Memory B cell (primary cell): ENCODE results near the gene KRT6A.
A peak's percentile ranks its signal among the peaks of the same experiment; 100 is the strongest.

Experiments
- ATAC-seq: fragments of 150-1000 bp; cut with Tn5 transposase; 2 replicates; pipeline ENCODE4 v1.10.0; 2021; ENCODE audit warnings: low read depth, mild to moderate bottlenecking, moderate library complexity
- DNase-seq, 2 donors: peaks; one replicate each; pipeline ENCODE4 v3.0.0; 2022; ENCODE audit warnings: low spot score in 2 of 2
- H3K27ac Mint-ChIP-seq: one replicate; pipeline ENCODE4 v1.8.0; 2022; ENCODE audit warnings: mild to moderate bottlenecking, moderate library complexity, mixed read lengths
- H3K27me3 Mint-ChIP-seq: one replicate; pipeline ENCODE4 v1.8.0; 2022; ENCODE audit warnings: mixed read lengths
- H3K36me3 Mint-ChIP-seq: one replicate; pipeline ENCODE4 v1.8.0; 2022; ENCODE audit warnings: mild to moderate bottlenecking, mixed read lengths
- H3K4me1 Mint-ChIP-seq: one replicate; pipeline ENCODE4 v1.8.0; 2022; ENCODE audit warnings: mixed read lengths
- H3K4me3 Mint-ChIP-seq: one replicate; pipeline ENCODE4 v1.8.0; 2022; ENCODE audit warnings: mild to moderate bottlenecking, moderate library complexity, mixed read lengths
- H3K9me3 Mint-ChIP-seq: one replicate; pipeline ENCODE4 v1.8.0; 2022; ENCODE audit warnings: mixed read lengths

KRT6A gene

DNA sequence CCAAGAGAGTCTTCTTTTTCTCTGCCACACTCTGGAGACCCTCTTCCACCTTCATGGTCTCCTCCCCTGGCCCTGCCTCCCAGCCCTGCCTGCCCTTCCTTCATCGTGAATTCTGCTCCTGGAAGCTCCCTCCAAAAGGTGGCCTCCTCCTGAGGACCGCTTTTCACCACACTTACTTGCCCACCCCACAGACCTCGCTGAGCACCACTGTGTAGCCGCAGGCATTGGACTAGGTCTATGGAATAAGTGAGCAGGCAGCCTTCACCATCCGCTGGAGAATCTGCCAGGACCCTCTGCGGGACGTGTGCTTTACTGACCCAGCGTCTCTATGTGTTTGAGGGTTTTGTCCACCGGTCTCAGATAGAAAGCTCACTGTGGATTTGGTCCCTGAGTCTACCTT, 36.8 kb upstream of the KRT6A start:
- Mint-ChIP-seq H3K27me3 (peaks cover 5% of the 10 kb centered on the region), H3K4me3 (no peak overlapping the region), H3K9me3 (no peaks in the 10 kb centered on the region), H3K4me1 (peaks cover 9% of the 10 kb centered on the region), H3K27ac (no peak overlapping the region), H3K36me3 (no peaks in the 10 kb centered on the region)
- no peak for ATAC-seq
- DNase-seq = no peak

DNA sequence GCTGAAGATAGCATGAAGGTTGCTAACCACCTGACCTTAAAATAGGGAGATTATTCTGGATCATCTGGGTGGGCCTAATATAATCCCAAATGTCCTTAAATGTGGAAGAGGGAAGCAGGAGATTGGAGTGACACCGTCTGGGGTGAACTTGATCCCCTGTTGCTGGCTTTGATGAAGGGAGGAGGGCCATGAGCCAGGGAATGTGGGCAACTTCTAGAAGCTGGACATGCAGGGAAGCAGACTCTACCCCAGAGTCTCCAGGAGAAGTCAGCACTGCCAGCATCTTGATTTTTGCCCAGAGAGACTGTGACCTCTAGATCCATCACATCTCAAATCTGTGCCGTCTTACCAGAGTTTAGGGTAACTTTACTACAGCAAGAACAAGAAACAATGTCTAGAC, 36.4 kb upstream of the KRT6A start:
- peaks cover 6% of the 10 kb centered on the region for H3K4me1 Mint-ChIP-seq
- H3K27ac Mint-ChIP-seq = no peak overlapping the region
- no peaks in the 10 kb centered on the region for H3K9me3 Mint-ChIP-seq
- H3K4me3 Mint-ChIP-seq = no peak overlapping the region
- no peak for ATAC-seq
- no peaks in the 10 kb centered on the region for H3K36me3 Mint-ChIP-seq
- no peak for DNase-seq
- H3K27me3 Mint-ChIP-seq = peaks cover 2% of the 10 kb centered on the region

DNA sequence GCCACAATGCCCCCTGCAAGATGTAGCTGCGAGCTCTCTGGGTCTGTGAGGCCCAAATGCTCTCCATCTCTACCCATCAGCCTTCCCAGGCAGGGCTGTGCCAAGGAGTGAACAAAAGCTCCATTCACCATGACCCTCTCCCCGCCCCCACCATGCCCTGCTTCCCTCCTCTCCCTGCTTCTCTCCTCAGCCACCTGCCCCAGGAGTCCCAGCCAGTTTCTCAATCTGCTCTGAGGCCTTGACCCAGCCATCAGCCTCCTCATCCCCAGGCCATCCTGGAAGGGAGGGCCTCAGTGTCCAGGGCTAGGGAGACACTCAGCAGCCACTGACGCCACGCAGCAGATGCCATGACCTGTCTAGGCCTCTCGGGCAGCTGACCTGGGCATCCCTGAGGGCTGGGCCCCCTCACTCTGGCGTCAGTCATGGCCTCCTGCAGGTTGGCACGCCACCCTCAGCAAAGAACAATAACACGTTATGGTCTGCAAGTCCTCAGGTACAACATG, 35.6 kb upstream of the KRT6A start:
- no peak for ATAC-seq
- no peaks in the 10 kb centered on the region for H3K9me3 Mint-ChIP-seq
- peaks cover 6% of the 10 kb centered on the region for H3K4me1 Mint-ChIP-seq
- DNase-seq = no peak
- H3K27me3 Mint-ChIP-seq = peaks cover under 1% of the 10 kb centered on the region
- no peaks in the 10 kb centered on the region for H3K36me3 Mint-ChIP-seq
- no peak overlapping the region for H3K27ac Mint-ChIP-seq
- H3K4me3 Mint-ChIP-seq = no peak overlapping the region

DNA sequence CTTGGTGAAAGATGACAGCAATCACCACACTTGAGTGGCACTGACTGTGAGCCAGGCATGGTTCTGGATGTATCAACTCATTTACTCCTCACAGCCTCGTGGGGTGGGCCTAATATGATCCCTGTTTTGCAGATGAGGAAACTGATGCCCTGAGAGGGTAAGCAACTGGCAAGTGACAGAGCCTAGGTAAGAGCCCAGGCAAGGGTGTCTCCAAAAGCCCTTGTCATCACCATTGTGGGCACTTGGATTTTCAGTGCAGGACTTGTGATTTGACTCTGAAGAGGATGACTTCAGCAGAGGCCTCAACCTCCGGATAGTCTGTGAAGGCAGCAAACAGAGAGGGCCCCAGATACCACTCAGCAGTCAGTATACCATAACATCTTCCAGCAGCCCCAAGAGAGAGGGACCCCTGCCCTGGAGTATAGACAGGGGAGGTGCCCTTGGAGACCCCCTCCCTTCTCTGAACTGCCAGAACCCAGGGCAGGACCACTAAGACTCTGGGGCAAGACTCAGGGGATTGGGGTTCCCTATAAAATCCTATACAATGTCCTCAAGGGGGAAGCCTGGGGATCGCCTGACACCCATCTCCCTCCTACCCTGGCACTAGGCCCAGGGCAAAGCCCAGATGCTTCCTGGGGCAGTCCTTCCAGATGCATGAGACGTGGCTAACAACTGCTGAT, 34.2 kb upstream of the KRT6A start:
- ATAC-seq = no peak
- no peak overlapping the region for H3K27ac Mint-ChIP-seq
- H3K27me3 Mint-ChIP-seq = no peaks in the 10 kb centered on the region
- no peaks in the 10 kb centered on the region for H3K36me3 Mint-ChIP-seq
- H3K4me1 Mint-ChIP-seq = peaks cover 6% of the 10 kb centered on the region
- DNase-seq = no peak
- no peak overlapping the region for H3K4me3 Mint-ChIP-seq
- no peaks in the 10 kb centered on the region for H3K9me3 Mint-ChIP-seq

DNA sequence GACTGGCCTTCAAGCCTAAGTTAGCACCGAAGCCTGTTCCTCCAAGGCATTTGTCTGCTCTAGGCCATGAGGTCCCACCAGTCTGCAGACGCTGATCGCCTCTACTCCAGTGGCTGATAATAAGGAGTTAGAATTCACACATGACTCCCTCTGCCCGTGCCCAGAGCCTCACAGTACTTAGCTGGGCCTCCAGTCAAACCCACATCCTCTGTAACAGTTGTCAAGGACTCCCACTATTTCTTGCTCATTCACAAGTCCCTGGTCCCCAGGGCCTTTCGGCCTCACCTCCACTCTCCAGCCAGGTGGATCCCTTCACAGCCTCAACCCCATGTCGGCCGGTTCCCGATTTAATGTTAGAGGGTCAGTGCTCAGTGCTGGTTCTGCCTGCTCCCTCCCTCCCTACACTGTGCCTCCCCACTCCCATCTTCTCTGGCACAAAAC, 33.5 kb upstream of the KRT6A start:
- H3K27ac Mint-ChIP-seq = peak overlapping the region; percentile 33
- DNase-seq = no peak
- H3K27me3 Mint-ChIP-seq = no peaks in the 10 kb centered on the region

DNA sequence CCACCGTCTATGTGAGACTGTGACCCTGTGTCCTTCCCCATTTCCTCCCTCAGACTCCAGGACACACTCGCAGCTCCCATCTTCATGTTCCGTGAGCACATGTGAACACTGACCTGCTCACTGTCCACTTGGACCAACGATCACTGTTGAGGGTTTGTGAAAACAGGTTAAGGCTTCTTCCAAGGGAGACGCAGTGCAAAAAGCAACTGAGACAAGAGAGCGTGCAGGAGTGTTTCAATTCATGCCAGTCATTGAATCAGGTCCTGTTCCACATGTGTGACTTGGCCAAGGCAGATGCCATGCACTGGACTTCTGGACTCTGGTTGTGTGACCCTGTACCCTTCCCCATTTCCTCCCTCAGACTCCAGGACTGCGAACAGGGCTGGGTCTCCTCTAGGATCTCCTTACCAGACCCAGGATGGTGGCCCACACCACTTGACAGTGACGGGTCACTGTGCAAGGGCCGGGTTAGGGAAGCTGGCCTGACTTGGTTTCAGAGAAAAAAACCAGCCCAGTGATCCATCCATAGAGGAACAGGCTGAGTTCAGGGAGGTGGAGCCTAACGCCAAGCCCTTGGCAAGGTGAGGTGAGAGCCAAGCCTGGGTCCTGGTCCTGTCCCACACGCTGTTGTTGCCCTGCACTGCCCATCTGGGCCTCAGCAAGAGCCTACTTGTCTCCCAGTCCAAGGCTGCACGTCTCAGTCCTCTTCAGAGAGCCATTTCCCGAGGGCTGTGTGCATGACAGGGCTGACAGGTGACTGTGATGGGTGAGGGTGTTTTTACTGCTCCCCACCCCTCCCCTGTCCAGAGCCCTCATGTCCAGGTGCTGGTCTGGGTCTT, 32.8 kb upstream of the KRT6A start:
- Mint-ChIP-seq H3K27ac (no peak overlapping the region), H3K27me3 (no peaks in the 10 kb centered on the region), H3K4me3 (no peak overlapping the region), H3K36me3 (no peaks in the 10 kb centered on the region), H3K4me1 (no peaks in the 10 kb centered on the region), H3K9me3 (no peaks in the 10 kb centered on the region)
- DNase-seq (no peak), ATAC-seq (no peak)

More for the DNA sequence above, 33.5 kb upstream of the KRT6A start:
- ATAC-seq = no peak
- Mint-ChIP-seq H3K9me3 (no peaks in the 10 kb centered on the region), H3K4me1 (peaks cover 2% of the 10 kb centered on the region), H3K36me3 (no peaks in the 10 kb centered on the region), H3K4me3 (no peak overlapping the region)

DNA sequence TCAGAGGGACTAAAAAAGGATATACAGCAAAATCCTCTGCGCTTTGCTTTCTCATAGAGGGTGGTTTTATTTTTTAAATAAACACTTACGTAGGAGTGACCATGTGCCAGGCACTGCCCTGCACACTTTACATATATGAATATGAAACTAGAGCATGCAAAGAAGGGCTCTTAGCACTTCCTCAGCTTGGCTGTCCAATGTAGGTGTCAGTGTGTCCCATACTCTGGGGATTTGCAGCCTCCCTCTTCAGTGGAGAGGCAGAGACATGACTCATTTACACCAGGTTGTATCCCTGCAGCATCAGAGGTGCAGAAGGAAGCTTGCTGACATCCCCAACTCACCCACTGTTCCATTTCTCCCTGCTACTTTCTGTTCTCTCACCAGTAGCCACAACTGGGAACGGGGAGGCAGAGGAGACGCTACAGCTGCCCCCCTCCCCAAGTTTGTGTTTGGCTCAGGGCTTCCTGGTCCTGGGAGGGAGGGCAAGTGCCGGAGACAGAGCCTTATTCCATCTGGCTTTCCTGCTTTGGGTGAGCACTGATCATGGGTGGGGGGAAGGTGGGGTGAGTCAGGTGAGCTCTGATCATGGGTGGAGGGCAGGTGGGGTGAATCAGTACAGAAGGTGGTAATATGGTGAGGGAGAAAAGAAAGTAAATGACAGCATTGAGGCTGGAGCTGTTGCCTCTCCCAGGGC, 32.0 kb upstream of the KRT6A start:
- Mint-ChIP-seq H3K4me3 (no peak overlapping the region), H3K4me1 (no peaks in the 10 kb centered on the region), H3K27ac (no peak overlapping the region), H3K9me3 (no peaks in the 10 kb centered on the region), H3K27me3 (no peaks in the 10 kb centered on the region), H3K36me3 (no peaks in the 10 kb centered on the region)
- no peak for DNase-seq
- no peak for ATAC-seq

DNA sequence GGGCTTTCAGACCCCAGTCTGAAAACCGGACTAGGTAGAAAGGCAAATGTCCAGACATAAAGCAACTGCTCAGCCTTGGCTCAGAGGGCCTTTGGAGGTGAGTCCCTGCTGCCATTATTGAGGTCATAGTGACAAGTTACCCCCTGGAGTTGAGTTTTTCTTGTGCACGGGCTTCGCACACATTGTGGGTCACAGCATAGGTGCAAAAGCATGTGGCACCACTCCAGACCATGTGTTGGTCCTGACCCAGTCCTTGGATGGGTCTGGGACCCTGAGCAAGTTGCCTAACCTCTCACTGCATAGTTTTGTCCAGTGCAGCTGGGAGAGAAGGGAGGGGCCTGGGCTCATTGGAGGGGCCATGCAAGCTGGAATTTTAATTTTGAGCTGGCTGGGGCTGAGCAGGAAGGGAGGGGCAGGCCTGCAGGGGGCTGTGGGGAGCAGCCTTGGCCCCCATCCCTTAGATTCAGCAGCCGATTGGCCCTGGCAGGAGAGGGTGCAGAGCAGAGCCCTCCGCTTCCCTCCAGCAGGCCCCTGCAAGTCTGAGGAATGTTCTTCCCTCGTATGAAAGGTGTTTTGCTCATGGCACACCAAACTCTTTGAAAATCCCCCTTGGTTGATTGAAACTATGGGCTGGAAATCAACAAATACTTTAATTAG, 31.3 kb upstream of the KRT6A start:
- ATAC-seq (no peak), DNase-seq (no peak)
- Mint-ChIP-seq H3K4me3 (no peak overlapping the region), H3K4me1 (no peaks in the 10 kb centered on the region), H3K9me3 (no peaks in the 10 kb centered on the region), H3K27me3 (no peaks in the 10 kb centered on the region), H3K27ac (no peak overlapping the region), H3K36me3 (no peaks in the 10 kb centered on the region)

DNA sequence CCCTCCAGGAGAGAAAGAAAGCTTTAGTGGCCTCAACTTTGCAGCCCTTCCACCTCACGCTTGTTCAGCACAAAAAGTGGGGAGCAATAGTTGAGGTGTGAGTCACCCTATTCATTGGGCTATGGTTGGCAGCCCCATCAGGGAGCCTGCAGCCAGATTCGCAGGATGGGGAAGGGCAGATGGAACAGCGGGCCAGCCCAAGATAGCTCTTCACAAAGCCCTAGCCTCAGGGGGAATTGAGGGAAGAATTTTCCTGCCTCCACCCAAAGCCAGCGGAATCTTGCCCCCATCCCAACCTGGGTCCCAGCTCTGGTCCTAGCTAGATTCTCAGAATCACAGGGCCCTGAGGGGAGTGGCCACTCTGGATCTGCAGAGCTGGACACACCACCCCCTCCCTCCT, 30.8 kb upstream of the KRT6A start:
- Mint-ChIP-seq H3K9me3 (no peaks in the 10 kb centered on the region), H3K36me3 (no peaks in the 10 kb centered on the region), H3K4me3 (no peak overlapping the region), H3K27me3 (no peaks in the 10 kb centered on the region), H3K4me1 (no peaks in the 10 kb centered on the region), H3K27ac (no peak overlapping the region)
- DNase-seq (no peak), ATAC-seq (no peak)

DNA sequence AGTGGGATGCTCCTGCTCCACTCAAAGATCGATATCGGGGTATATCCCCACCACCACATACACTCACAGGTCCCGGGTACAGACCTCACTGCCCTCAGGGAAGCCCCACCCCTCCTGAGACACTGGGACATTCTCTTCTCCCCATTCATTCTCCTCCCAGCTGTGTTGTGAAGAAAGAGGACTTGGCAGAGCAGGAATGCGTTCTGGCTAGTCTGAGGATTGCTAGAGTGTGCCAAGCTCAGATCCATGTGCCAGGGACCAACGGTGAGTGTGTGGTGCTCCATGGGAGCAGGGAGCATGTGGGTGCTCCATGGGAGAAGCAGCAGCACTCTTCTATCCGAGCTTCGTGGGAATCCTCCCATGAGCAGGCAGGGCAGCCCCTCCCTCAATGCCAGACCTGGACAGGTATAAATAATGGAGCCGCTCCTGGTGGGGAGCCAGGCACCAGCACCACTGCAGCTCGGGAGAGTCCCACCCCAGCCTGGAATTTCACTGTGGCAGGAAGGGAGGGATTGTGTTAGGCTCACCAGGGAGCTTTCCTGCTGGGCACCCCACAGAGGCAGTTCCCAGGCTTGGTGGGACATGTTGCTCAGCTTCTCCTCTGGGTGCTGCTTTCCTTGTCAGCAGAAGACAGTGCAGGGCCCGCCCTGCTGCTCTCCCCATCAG, 29.4 kb upstream of the KRT6A start:
- no peak overlapping the region for H3K4me3 Mint-ChIP-seq
- H3K27me3 Mint-ChIP-seq = peaks cover 2% of the 10 kb centered on the region
- no peaks in the 10 kb centered on the region for H3K4me1 Mint-ChIP-seq
- no peak overlapping the region for H3K27ac Mint-ChIP-seq
- ATAC-seq = no peak
- no peaks in the 10 kb centered on the region for H3K36me3 Mint-ChIP-seq
- DNase-seq = no peak
- H3K9me3 Mint-ChIP-seq = no peaks in the 10 kb centered on the region

DNA sequence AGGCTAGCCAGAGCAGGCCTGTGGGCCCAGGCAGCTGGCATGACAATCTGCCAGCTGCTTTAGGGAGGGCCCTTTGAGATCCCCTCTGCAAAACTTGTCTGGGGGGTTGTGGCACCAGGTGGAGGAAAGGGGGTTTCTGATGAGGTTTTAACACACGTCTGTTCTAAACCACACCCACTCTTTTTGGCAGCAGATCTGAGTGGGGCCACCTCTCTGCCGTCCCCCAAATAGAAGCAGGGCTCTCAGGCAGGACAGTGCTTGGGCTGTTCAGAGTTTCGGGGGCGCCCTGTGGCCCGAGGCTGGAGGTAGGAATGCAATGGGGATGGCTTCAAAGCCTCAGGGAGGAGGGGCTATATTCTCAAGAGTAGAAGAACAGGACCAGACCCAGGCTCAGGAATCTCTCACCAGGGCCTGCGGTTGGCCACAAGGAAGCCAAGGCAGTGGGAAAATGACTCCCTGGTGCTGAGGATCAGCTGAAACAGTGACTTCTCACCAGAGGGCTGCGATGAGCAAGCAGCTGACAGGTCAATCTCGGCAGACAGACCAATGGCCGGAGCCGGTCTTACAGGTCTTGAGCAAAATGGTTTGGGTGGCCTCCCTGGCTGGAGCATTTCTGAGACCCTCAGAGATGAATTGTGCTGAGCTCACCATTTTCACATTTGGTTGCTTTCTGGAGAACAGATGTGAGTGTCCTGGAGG, 28.7 kb upstream of the KRT6A start:
- H3K27ac Mint-ChIP-seq = no peak overlapping the region
- no peak for ATAC-seq
- H3K36me3 Mint-ChIP-seq = no peaks in the 10 kb centered on the region
- DNase-seq = no peak
- H3K4me3 Mint-ChIP-seq = no peak overlapping the region
- peaks cover 2% of the 10 kb centered on the region for H3K27me3 Mint-ChIP-seq
- no peaks in the 10 kb centered on the region for H3K4me1 Mint-ChIP-seq
- H3K9me3 Mint-ChIP-seq = no peaks in the 10 kb centered on the region

DNA sequence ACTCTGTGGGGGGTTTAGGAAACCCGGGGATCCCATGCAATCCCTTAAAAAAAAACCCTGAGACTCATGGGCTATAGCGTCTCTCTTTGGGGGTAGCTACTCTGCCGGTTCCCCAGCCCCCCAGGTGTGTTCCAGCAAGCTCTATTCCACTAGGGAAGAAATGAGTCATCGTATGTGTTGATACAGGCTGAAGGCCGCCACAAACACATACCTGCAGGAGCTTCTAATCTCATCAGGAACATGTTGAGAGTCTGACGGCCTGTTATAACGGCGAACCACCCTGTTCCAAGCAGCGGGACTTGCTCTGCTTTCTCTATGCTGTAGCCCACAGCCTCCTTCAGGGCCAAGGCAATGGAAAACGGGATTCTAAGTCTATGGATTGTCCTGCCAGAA, 28.1 kb upstream of the KRT6A start:
- no peak for DNase-seq
- Mint-ChIP-seq H3K4me1 (no peaks in the 10 kb centered on the region), H3K36me3 (no peaks in the 10 kb centered on the region), H3K27me3 (peaks cover 2% of the 10 kb centered on the region), H3K4me3 (no peak overlapping the region), H3K27ac (no peak overlapping the region), H3K9me3 (no peaks in the 10 kb centered on the region)
- no peak for ATAC-seq
